ENCODE measurements around the gene TRIM33. TPM values are rescaled to one million over a fixed set of nuclear protein-coding genes. Genes with fewer than 3 reads are reported as not detected.

TRIM33 gene
- polyA plus RNA-seq, 1 donor (not counting 4 experiments of a cell fraction or from before 2014, with no cell fraction given) = 26.4 TPM

DNA sequence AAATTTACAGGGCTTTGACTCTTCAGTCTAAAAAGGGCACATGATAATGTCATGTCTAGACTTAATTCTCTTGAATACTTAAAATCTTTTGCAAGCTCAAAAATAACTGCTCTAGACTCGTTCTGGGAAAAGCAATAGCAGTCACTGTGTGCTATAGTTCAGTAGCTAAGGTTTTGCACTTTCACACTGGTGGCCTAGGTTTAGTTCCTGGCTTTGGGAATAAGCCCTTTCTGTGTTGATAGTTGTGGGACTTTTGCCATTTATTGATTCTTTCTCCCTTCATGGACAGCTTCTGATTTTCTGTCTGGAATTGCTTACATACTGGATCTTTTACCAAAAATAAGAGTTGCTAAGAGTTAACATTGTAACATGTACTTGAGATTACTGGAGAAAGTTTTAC is 151.2 kb downstream of the TRIM33 start:
- Histone ChIP-seq H3K4me1 (ENCODE audit: control insufficient read depth, extremely low read depth, insufficient read depth, low read length) (no peaks in the 10 kb centered on the region), H3K9me3 (ENCODE audit: control insufficient read depth, low read depth, low read length) (peaks cover 5% of the 10 kb centered on the region), H3K27ac (ENCODE audit: control insufficient read depth, insufficient read depth, low read length) (no peak overlapping the region), H3K4me2 (ENCODE audit: control insufficient read depth, extremely low read depth, insufficient read depth, low read depth, low read length) (no peak overlapping the region), H3K27me3 (ENCODE audit: control insufficient read depth, extremely low read depth, insufficient read depth, low read length) (no peaks in the 10 kb centered on the region), H2AFZ (ENCODE audit: control insufficient read depth, low read length) (no peak overlapping the region), H4K20me1 (ENCODE audit: control insufficient read depth, extremely low read depth, insufficient read depth, low read length) (no peaks in the 10 kb centered on the region), H3K9me1 (ENCODE audit: control insufficient read depth, extremely low read depth, insufficient read depth, low read length) (no peaks in the 10 kb centered on the region), H3K9ac (ENCODE audit: control insufficient read depth, extremely low read depth, insufficient read depth, low read length) (no peak overlapping the region), H3K4me3 (ENCODE audit: control insufficient read depth in 2 of 3, extremely low read depth in 1 of 3, insufficient read depth in 2 of 3, low read depth in 1 of 3, low read length in 3 of 3) (no peak overlapping the region), H3K36me3 (ENCODE audit: control insufficient read depth in 2 of 2, extremely low read depth in 1 of 2, insufficient read depth in 2 of 2, low read length in 2 of 2) (no peaks in the 10 kb centered on the region), H3K79me2 (ENCODE audit: control insufficient read depth, insufficient read depth, low read length) (no peaks in the 10 kb centered on the region)
- FAIRE-seq = no peak
- no peak for DNase-seq (ENCODE audit: low read depth, low spot score)
- TF ChIP-seq, protein P1, sequence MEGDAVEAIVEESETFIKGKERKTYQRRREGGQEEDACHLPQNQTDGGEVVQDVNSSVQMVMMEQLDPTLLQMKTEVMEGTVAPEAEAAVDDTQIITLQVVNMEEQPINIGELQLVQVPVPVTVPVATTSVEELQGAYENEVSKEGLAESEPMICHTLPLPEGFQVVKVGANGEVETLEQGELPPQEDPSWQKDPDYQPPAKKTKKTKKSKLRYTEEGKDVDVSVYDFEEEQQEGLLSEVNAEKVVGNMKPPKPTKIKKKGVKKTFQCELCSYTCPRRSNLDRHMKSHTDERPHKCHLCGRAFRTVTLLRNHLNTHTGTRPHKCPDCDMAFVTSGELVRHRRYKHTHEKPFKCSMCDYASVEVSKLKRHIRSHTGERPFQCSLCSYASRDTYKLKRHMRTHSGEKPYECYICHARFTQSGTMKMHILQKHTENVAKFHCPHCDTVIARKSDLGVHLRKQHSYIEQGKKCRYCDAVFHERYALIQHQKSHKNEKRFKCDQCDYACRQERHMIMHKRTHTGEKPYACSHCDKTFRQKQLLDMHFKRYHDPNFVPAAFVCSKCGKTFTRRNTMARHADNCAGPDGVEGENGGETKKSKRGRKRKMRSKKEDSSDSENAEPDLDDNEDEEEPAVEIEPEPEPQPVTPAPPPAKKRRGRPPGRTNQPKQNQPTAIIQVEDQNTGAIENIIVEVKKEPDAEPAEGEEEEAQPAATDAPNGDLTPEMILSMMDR (optimal IDR thresholded peaks at IDR 0.05 in 1 of 3, IDR thresholded peaks at IDR 0.05 in 1 of 3, conservative IDR thresholded peaks at IDR 0.05 in 1 of 3; ENCODE audit: extremely low read depth in 1 of 3, insufficient read depth in 2 of 3, low read length in 3 of 3) = no peak
- no peak for TF ChIP-seq EZH2 (IDR thresholded peaks at IDR 0.05; ENCODE audit: low read length)
- dilution Hi-C loops (cut with MboI; ENCODE audit: extremely low pct_ligation_motif_present, low sequenced_read_pairs) = no loop called here

DNA sequence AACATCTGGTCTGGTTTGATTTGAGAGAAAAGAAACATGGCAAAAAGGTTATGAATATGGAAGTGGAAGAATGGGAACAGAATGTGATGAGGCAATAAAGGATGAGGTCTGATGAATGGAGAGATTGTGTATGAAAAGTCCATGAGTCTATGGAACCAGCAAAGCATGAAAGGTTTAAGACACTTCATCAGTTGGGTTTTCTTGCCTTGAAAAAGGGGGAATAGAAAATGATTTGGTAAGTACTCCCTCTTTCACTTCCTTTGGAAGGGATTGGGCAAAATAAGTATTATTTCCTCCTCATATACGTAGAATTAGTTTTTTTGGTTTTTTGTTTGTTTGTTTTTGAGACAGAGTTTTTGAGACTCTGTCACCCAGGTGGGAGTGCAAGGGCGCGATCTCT is 155.8 kb downstream of the TRIM33 start:
- Histone ChIP-seq H3K79me2 (ENCODE audit: control insufficient read depth, insufficient read depth, low read length) (no peaks in the 10 kb centered on the region), H3K36me3 (ENCODE audit: control insufficient read depth in 2 of 2, extremely low read depth in 1 of 2, insufficient read depth in 2 of 2, low read length in 2 of 2) (no peaks in the 10 kb centered on the region), H3K9me3 (ENCODE audit: control insufficient read depth, low read depth, low read length) (no peaks in the 10 kb centered on the region), H3K9ac (ENCODE audit: control insufficient read depth, extremely low read depth, insufficient read depth, low read length) (no peak overlapping the region), H3K27ac (ENCODE audit: control insufficient read depth, insufficient read depth, low read length) (no peak overlapping the region), H4K20me1 (ENCODE audit: control insufficient read depth, extremely low read depth, insufficient read depth, low read length) (no peaks in the 10 kb centered on the region), H2AFZ (ENCODE audit: control insufficient read depth, low read length) (no peak overlapping the region), H3K4me1 (ENCODE audit: control insufficient read depth, extremely low read depth, insufficient read depth, low read length) (peaks cover 8% of the 10 kb centered on the region), H3K4me3 (ENCODE audit: control insufficient read depth in 2 of 3, extremely low read depth in 1 of 3, insufficient read depth in 2 of 3, low read depth in 1 of 3, low read length in 3 of 3) (no peak overlapping the region), H3K4me2 (ENCODE audit: control insufficient read depth, extremely low read depth, insufficient read depth, low read depth, low read length) (no peak overlapping the region), H3K9me1 (ENCODE audit: control insufficient read depth, extremely low read depth, insufficient read depth, low read length) (no peaks in the 10 kb centered on the region), H3K27me3 (ENCODE audit: control insufficient read depth, extremely low read depth, insufficient read depth, low read length) (no peaks in the 10 kb centered on the region)
- FAIRE-seq (no peak), DNase-seq (ENCODE audit: low read depth, low spot score) (no peak)
- TF ChIP-seq, protein P1 (optimal IDR thresholded peaks at IDR 0.05 in 1 of 3, IDR thresholded peaks at IDR 0.05 in 1 of 3, conservative IDR thresholded peaks at IDR 0.05 in 1 of 3; ENCODE audit: extremely low read depth in 1 of 3, insufficient read depth in 2 of 3, low read length in 3 of 3) = no peak
- TF ChIP-seq EZH2 (IDR thresholded peaks at IDR 0.05; ENCODE audit: low read length) = no peak
- dilution Hi-C loops (cut with MboI; ENCODE audit: extremely low pct_ligation_motif_present, low sequenced_read_pairs) = no loop called here
